ENCODE results near the gene MGARP. TPM values are rescaled to one million over a fixed set of nuclear protein-coding genes. Genes with fewer than 3 reads are reported as not detected.

Gene MGARP
- total RNA-seq, 6 experiments from 2014 or later = 10.4 to 38.5 (median 11.8) TPM

DNA sequence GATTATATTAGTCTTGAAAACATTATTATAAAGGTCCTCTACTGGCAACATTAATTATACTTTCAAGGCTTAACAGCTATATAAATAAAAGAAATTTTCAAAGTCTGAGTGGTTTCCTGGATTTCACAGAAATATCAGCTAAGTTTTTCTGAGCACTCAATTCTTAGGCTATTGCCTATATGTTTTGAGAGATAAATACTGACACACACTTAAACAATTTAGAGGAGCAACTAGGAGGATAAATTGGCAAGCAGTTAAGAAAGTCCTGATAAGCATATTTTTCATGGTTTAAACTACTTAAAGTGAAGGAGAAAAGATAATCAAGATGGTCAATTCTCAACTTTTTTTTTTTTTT, 2.7 kb upstream of the MGARP start:
- peak overlapping the region; percentile 86 for H3K27ac Mint-ChIP-seq
- H3K4me3 Mint-ChIP-seq = peak overlapping the region; percentile 68
- peaks cover 19% of the 10 kb centered on the region for H3K36me3 Mint-ChIP-seq (ENCODE audit: low read depth)
- TF ChIP-seq, protein P1, sequence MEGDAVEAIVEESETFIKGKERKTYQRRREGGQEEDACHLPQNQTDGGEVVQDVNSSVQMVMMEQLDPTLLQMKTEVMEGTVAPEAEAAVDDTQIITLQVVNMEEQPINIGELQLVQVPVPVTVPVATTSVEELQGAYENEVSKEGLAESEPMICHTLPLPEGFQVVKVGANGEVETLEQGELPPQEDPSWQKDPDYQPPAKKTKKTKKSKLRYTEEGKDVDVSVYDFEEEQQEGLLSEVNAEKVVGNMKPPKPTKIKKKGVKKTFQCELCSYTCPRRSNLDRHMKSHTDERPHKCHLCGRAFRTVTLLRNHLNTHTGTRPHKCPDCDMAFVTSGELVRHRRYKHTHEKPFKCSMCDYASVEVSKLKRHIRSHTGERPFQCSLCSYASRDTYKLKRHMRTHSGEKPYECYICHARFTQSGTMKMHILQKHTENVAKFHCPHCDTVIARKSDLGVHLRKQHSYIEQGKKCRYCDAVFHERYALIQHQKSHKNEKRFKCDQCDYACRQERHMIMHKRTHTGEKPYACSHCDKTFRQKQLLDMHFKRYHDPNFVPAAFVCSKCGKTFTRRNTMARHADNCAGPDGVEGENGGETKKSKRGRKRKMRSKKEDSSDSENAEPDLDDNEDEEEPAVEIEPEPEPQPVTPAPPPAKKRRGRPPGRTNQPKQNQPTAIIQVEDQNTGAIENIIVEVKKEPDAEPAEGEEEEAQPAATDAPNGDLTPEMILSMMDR (IDR thresholded peaks at IDR 0.05) = no peak
- peak; percentile 36 for DNase-seq
- H3K27me3 Mint-ChIP-seq (ENCODE audit: insufficient read depth) = no peaks in the 10 kb centered on the region; the same call in 1 of the 2 replicates
- H3K9me3 Mint-ChIP-seq = peaks cover 7% of the 10 kb centered on the region; the same call in 1 of the 2 replicates
- peaks cover 53% of the 10 kb centered on the region for H3K4me1 Mint-ChIP-seq (ENCODE audit: low read depth)

DNA sequence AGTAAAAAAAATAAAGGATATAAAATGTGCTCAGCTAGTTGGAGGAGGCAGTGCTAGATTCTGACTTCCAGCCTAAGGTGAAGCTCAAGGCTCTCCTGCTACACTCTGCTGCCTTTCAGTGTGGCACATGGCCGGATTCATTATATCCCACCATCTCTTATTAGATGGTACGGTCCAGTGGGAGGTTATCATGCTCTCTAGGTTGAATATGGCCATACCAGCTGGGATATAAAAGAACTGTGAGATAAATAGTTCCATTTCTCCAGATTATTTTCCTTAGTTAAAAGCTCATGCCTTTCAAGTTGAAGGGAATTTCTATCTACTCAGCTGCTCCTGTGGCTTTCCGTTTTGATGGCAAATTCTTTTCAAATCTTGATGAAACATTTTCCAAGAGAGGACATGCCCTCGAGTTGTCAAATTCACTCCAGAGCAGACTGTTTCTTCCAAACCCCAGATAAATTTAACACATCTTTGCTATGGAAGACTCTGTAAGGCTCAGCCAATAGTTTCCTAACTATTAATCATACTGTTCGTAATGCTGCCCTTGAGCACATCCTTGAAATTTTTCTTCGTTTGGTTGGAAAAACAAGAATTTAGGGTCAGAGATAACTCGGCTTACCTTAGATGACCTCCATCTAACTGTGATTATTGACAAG, 2.2 kb upstream of the MGARP start:
- peaks cover 53% of the 10 kb centered on the region for H3K4me1 Mint-ChIP-seq (ENCODE audit: low read depth)
- H3K4me3 Mint-ChIP-seq = peak overlapping the region; percentile 68
- peaks cover 19% of the 10 kb centered on the region for H3K36me3 Mint-ChIP-seq (ENCODE audit: low read depth)
- DNase-seq = peak; percentile 53
- no peaks in the 10 kb centered on the region; the same call in 1 of the 2 replicates for H3K27me3 Mint-ChIP-seq (ENCODE audit: insufficient read depth)
- TF ChIP-seq, protein P1 (IDR thresholded peaks at IDR 0.05) = no peak
- H3K27ac Mint-ChIP-seq = peak overlapping the region; percentile 86
- H3K9me3 Mint-ChIP-seq = peaks cover 7% of the 10 kb centered on the region; the same call in 1 of the 2 replicates

DNA sequence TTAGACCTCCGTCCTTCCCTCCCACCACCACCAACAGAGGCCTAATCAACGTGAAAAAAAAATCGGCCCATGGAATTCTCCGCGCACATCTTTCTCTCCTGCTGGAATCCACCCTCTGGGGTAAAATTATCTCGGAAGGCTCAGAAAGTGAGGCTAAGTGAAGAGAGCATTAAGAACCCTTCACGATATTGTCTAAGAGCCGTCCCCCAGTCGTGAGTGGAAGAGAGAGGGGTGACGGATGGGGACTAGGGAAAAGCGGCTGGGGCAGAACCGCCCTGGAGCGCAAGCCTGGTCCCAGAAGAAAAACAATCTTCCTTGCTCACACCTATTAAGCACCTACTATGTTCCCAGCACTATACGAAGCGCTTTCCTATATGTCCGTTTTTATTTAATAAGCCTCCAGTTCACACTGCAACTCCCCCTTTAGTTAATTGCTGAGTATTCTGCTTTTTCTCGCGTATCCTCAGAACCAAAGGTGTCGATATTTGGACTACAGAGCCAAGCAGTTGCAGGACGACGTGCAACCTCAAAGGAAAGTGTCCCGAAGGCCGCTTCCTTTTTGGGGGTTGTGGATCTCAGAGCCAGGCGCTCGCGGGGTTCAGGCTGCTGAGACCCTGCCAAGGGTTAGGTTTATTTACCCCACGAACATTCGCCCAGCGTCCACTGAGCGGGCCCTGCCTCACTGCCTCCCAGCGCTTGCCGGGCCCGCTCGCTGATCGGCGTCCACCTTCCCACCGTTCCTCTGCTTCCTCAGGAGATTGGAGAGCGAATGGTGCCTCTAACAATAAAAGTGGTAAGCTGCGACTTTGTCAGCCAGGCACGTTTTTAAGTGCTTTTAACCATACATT, 889 bp downstream of the MGARP start:
- peak overlapping the region; percentile 87 for H3K4me3 Mint-ChIP-seq
- H3K27me3 Mint-ChIP-seq (ENCODE audit: insufficient read depth) = no peaks in the 10 kb centered on the region
- peaks cover 6% of the 10 kb centered on the region; the same call in 1 of the 2 replicates for H3K36me3 Mint-ChIP-seq (ENCODE audit: low read depth)
- no peak for DNase-seq
- H3K9me3 Mint-ChIP-seq = peaks cover 7% of the 10 kb centered on the region; the same call in 1 of the 2 replicates
- H3K27ac Mint-ChIP-seq = no peak overlapping the region
- peaks cover 53% of the 10 kb centered on the region for H3K4me1 Mint-ChIP-seq (ENCODE audit: low read depth)
- TF ChIP-seq, protein P1 (IDR thresholded peaks at IDR 0.05) = no peak

DNA sequence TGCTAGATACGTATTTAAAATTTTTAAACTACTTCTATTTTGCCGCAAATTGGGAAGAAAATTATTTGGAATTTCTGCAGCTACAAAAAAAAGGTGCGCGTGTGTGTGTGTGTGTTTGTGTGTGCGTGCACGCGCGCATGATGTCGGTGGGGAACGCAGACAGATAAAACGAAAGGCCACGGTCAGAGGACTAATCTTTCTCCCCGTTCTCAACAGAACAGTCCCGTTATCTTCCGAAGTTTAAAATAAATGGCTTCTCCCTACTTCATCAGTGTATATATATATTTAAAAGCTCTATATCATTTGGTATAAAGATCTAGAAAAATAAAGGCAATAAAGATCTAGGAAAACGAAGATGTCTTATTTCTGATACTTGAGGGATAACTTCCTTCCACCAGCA, 1.5 kb downstream of the MGARP start:
- no peaks in the 10 kb centered on the region for H3K27me3 Mint-ChIP-seq (ENCODE audit: insufficient read depth)
- peak overlapping the region; percentile 87; the same call in 1 of the 2 replicates for H3K4me3 Mint-ChIP-seq
- H3K36me3 Mint-ChIP-seq (ENCODE audit: low read depth) = peaks cover 6% of the 10 kb centered on the region; the same call in 1 of the 2 replicates
- TF ChIP-seq, protein P1 (IDR thresholded peaks at IDR 0.05) = no peak
- peaks cover 7% of the 10 kb centered on the region; the same call in 1 of the 2 replicates for H3K9me3 Mint-ChIP-seq
- DNase-seq = no peak
- H3K27ac Mint-ChIP-seq = no peak overlapping the region
- peaks cover 49% of the 10 kb centered on the region for H3K4me1 Mint-ChIP-seq (ENCODE audit: low read depth)

DNA sequence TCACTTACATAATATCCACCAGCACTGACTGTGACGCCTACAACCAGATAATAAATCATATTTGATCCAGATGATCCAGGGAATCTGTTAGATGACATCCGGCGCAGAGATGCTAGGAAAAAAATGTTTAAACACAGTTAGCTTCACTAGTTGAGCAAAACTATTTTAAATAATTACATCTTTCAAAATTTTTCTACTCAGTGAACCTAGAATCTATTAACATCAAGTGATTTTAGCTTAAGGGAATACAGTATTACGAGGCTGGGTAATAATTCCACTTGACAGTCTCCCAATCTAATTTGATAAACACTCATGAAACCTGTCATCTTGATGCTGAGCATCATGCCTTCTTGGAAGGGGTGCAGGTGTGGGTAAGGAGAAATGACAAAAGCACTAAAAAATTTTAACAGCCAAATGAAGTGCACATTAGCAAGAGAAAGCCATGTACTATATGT, 4.7 kb downstream of the MGARP start:
- H3K27ac Mint-ChIP-seq = no peak overlapping the region

More for the DNA sequence above, 4.7 kb downstream of the MGARP start:
- no peak for DNase-seq
- Mint-ChIP-seq H3K9me3 (peaks cover 7% of the 10 kb centered on the region; the same call in 1 of the 2 replicates), H3K27me3 (ENCODE audit: insufficient read depth) (no peaks in the 10 kb centered on the region), H3K36me3 (ENCODE audit: low read depth) (peaks cover 6% of the 10 kb centered on the region; the same call in 1 of the 2 replicates), H3K4me1 (ENCODE audit: low read depth) (peaks cover 28% of the 10 kb centered on the region), H3K4me3 (no peak overlapping the region)
- TF ChIP-seq, protein P1 (IDR thresholded peaks at IDR 0.05) = no peak
